DND-41 (cell line): ENCODE data around the gene PDCD4.

Experiments
- ATAC-seq: fragments of 200-7000 bp; cut with Tn5 transposase; 3 replicates; pipeline ENCODE4 v1.9.1; 2021; ENCODE audit warnings: low read depth; ENCODE audit not compliant: insufficient read depth
- DNase-seq: peaks from one replicate; pipeline ENCODE4 v3.0.0-alpha.2; 2020
- H2AFZ ChIP-seq: 2 replicates; pipeline ENCODE4 v1.6.0; 2012; ENCODE audit warnings: low read depth, low read length
- H3K27ac ChIP-seq: 2 replicates; pipeline ENCODE4 v1.5.1; 2012; ENCODE audit warnings: low read length, inconsistent platforms
- H3K27me3 ChIP-seq: fragments of 200-600 bp; sonication (generic); 2 replicates; pipeline ENCODE4 v1.6.0; 2012; ENCODE audit warnings: low read length, mild to moderate bottlenecking, inconsistent platforms; ENCODE audit not compliant: insufficient read depth, poor library complexity
- H3K36me3 ChIP-seq: 2 replicates; pipeline ENCODE4 v1.5.1; 2012; ENCODE audit warnings: low read length, inconsistent platforms; ENCODE audit not compliant: insufficient read depth
- H3K4me1 ChIP-seq: 2 replicates; pipeline ENCODE4 v1.5.1; 2012; ENCODE audit warnings: mild to moderate bottlenecking, low read length; ENCODE audit not compliant: insufficient read depth
- H3K4me2 ChIP-seq: 2 replicates; pipeline ENCODE4 v1.6.0; 2012; ENCODE audit warnings: mild to moderate bottlenecking, moderate library complexity, low read length, inconsistent platforms; ENCODE audit not compliant: insufficient read depth
- H3K4me3 ChIP-seq, 2 experiments: fragments of 200-600 bp in 1 of 2; shearing (Covaris generic) in 1 of 2; 2 replicates each; pipeline ENCODE4 v1.5.1; 2012 to 2016; ENCODE audit warnings: inconsistent platforms in 2 of 2, low read length in 2 of 2, mild to moderate bottlenecking in 2 of 2, low read depth in 1 of 2, moderate library complexity in 1 of 2
- H3K79me2 ChIP-seq: 2 replicates; pipeline ENCODE4 v1.6.0; 2012; ENCODE audit warnings: low read length, inconsistent platforms; ENCODE audit not compliant: insufficient read depth
- H3K9ac ChIP-seq: 2 replicates; pipeline ENCODE4 v1.6.0; 2012; ENCODE audit warnings: low read depth, mild to moderate bottlenecking, inconsistent platforms, low read length, moderate library complexity
- H3K9me3 ChIP-seq: 2 replicates; pipeline ENCODE4 v1.5.1; 2012; ENCODE audit warnings: low read length, moderate library complexity, mild to moderate bottlenecking, inconsistent platforms; ENCODE audit not compliant: insufficient read depth, severe bottlenecking
- H4K20me1 ChIP-seq: 2 replicates; pipeline ENCODE4 v1.6.0; 2012; ENCODE audit warnings: low read length; ENCODE audit not compliant: insufficient read depth
- EZH2 ChIP-seq: IDR thresholded peaks from 3 replicates; pipeline ENCODE4 v1.6.1; 2012; ENCODE audit warnings: borderline replicate concordance, low read depth, mild to moderate bottlenecking, moderate library complexity, low read length, inconsistent platforms; ENCODE audit not compliant: severe bottlenecking
- TF ChIP-seq, protein P1 (sequence below): IDR thresholded peaks from 2 replicates; pipeline ENCODE4 v1.5.1; 2012; ENCODE audit warnings: borderline replicate concordance, low read length, moderate library complexity, mild to moderate bottlenecking; ENCODE audit not compliant: poor library complexity, severe bottlenecking; ENCODE audit errors: extremely low read depth

The PDCD4 gene

GRCh38 chr10:110919349-110919931 is 47.7 kb downstream of the PDCD4 start, which contains the start of gene SHOC2:
Gene SHOC2 (plus strand): TSS chr10:110919604. CDS start chr10:110964359, 44,755 bp downstream.
- peak within 1 kb of the TSS; percentile 81 for H3K4me2 ChIP-seq
- no peak for TF ChIP-seq EZH2
- TF ChIP-seq, protein P1, sequence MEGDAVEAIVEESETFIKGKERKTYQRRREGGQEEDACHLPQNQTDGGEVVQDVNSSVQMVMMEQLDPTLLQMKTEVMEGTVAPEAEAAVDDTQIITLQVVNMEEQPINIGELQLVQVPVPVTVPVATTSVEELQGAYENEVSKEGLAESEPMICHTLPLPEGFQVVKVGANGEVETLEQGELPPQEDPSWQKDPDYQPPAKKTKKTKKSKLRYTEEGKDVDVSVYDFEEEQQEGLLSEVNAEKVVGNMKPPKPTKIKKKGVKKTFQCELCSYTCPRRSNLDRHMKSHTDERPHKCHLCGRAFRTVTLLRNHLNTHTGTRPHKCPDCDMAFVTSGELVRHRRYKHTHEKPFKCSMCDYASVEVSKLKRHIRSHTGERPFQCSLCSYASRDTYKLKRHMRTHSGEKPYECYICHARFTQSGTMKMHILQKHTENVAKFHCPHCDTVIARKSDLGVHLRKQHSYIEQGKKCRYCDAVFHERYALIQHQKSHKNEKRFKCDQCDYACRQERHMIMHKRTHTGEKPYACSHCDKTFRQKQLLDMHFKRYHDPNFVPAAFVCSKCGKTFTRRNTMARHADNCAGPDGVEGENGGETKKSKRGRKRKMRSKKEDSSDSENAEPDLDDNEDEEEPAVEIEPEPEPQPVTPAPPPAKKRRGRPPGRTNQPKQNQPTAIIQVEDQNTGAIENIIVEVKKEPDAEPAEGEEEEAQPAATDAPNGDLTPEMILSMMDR = peak; percentile 46
- no peaks in the 10 kb centered on the region for H3K9me3 ChIP-seq
- peak within 1 kb of the TSS; percentile 89 for H2AFZ ChIP-seq
- peak within 1 kb of the TSS; percentile 74 to 76 for H3K4me3 ChIP-seq
- ATAC-seq (peak; percentile 20), DNase-seq (peak; percentile 99)
- H3K27me3 ChIP-seq = no peaks in the 10 kb centered on the region
- H3K4me1 ChIP-seq = peaks cover 29% of the 10 kb centered on the region
- no peaks in the 10 kb centered on the region for H3K36me3 ChIP-seq
- H3K27ac ChIP-seq = peak within 1 kb of the TSS; percentile 96
- H4K20me1 ChIP-seq = peaks cover 23% of the 10 kb centered on the region
- H3K9ac ChIP-seq = peak within 1 kb of the TSS; percentile 86
- peaks cover 61% of the 10 kb centered on the region for H3K79me2 ChIP-seq

GRCh38 chr10:110919971-110920881 is 48.5 kb downstream of the PDCD4 start:
- H3K4me3 ChIP-seq = peak overlapping the region; percentile 55 to 74; a peak in 3 of 4 replicates
- H3K79me2 ChIP-seq = peaks cover 69% of the 10 kb centered on the region
- peak overlapping the region; percentile 69 for H3K9ac ChIP-seq
- ATAC-seq = no peak
- no peaks in the 10 kb centered on the region for H3K9me3 ChIP-seq
- peaks cover 29% of the 10 kb centered on the region for H3K4me1 ChIP-seq
- H3K27me3 ChIP-seq = no peaks in the 10 kb centered on the region
- peak; percentile 32 for DNase-seq
- H3K27ac ChIP-seq = peak overlapping the region; percentile 82
- TF ChIP-seq, protein P1 = no peak
- no peak for TF ChIP-seq EZH2
- H2AFZ ChIP-seq = peak overlapping the region; percentile 62
- peak overlapping the region; percentile 65 for H3K4me2 ChIP-seq
- peaks cover 23% of the 10 kb centered on the region for H4K20me1 ChIP-seq
- H3K36me3 ChIP-seq = no peaks in the 10 kb centered on the region

DNA sequence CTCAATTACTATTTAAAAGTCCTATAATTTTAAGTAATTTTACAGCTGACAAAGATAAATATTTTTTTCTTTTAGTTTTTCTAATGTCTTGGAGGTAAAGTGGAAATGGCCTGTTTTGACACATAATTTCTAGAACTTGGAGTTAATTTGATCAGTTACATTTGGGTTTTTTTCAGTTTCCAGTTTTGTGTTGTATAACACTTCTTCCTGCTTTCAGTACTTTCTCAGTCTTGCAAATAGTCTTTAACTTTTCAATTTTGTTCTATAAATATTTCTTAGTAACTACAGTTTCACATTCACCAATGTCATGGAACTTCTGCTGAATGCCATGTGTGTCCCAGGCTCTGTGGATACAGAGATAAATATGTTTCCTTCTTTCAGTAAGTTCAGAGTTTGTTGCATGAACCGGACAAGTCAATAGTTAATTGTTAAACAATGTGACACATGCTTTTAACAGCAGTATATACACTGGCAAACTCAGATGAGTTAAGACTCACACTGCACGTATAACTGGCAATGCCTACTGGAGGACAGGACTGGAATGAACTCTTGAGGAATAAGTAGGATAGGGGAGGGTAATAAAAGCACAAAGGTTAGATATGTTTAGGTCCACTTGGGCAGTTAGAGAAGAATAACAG is 52.2 kb downstream of the PDCD4 start:
- Histone ChIP-seq H3K27ac (no peak overlapping the region), H3K4me3 (no peak overlapping the region), H3K9me3 (no peaks in the 10 kb centered on the region), H3K9ac (no peak overlapping the region), H3K79me2 (peaks cover 96% of the 10 kb centered on the region), H2AFZ (no peak overlapping the region), H3K4me2 (0 out of 2 replicates have a peak overlapping the region, but pooled peaks have one; percentile 12), H3K4me1 (peaks cover 16% of the 10 kb centered on the region), H4K20me1 (peaks cover 44% of the 10 kb centered on the region), H3K27me3 (no peaks in the 10 kb centered on the region), H3K36me3 (no peaks in the 10 kb centered on the region)
- DNase-seq (no peak), ATAC-seq (no peak)
- TF ChIP-seq, protein P1 = no peak
- no peak for TF ChIP-seq EZH2
